Common myeloid progenitor, CD34-positive (primary cell): ENCODE results near the gene ARHGAP9.
"Not testable (repeated sequence)": the region's sequence is repeated elsewhere in the genome, so short reads cannot be mapped to it uniquely, and the experiment has no call there.

ENCODE experiments used
- CTCF ChIA-PET: fragments of 350-600 bp; sonication (Branson Sonifier 250); formaldehyde crosslinking; loops from one replicate; lab custom pipeline; 2021; ENCODE audit warnings: antibody characterized with exemption; lab: Charles Lee
- POLR2A ChIA-PET: fragments of 350-600 bp; sonication (Branson Sonifier 250); formaldehyde crosslinking; loops from one replicate; lab custom pipeline; 2021; ENCODE audit warnings: antibody characterized with exemption; lab: Charles Lee
- DNase-seq, 3 donors: peaks; one replicate each; pipeline versions ENCODE4 v3.0.0 to v3.0.0-alpha.2; 2013
- H3K27ac ChIP-seq, 2 experiments: 1 replicate in 1 of 2; 2 replicates in 1 of 2; pipeline ENCODE4 v1.7.0; 2013; ENCODE audit warnings: inconsistent platforms in 2 of 2, low read length in 2 of 2, mild to moderate bottlenecking in 2 of 2, low read depth in 1 of 2, moderate library complexity in 1 of 2; ENCODE audit not compliant: severe bottlenecking in 2 of 2, insufficient read depth in 1 of 2, poor library complexity in 1 of 2
- H3K27me3 ChIP-seq, 5 experiments: replicated peaks in 2 of 5; 1 replicate in 3 of 5; 2 replicates in 2 of 5; pipeline versions ENCODE4 v1.6.1 to v1.7.0; 2013; ENCODE audit warnings: low read length in 4 of 5, mild to moderate bottlenecking in 2 of 5, moderate library complexity in 2 of 5, inconsistent platforms in 1 of 5; ENCODE audit not compliant: insufficient read depth in 5 of 5, control insufficient read depth in 4 of 5
- H3K36me3 ChIP-seq, 4 experiments: 1 replicate in 2 of 4; 2 replicates in 2 of 4; pipeline versions ENCODE4 v1.6.1 to v1.7.0; 2013; ENCODE audit warnings: low read length in 3 of 4, control low read depth in 1 of 4, mild to moderate bottlenecking in 1 of 4; ENCODE audit not compliant: control insufficient read depth in 4 of 4, insufficient read depth in 4 of 4
- H3K4me1 ChIP-seq, 4 experiments: 1 replicate in 3 of 4; 2 replicates in 1 of 4; pipeline versions ENCODE4 v1.6.1 to v1.7.1; 2013; ENCODE audit warnings: low read length in 3 of 4, mild to moderate bottlenecking in 3 of 4, control low read depth in 1 of 4, inconsistent platforms in 1 of 4, moderate library complexity in 1 of 4; ENCODE audit not compliant: control insufficient read depth in 4 of 4, insufficient read depth in 4 of 4; ENCODE audit errors: control extremely low read depth in 1 of 4
- H3K4me3 ChIP-seq, 7 experiments: 1 replicate in 4 of 7; 2 replicates in 3 of 7; pipeline versions ENCODE4 v1.5.1 to v1.7.0; 2013; ENCODE audit warnings: mild to moderate bottlenecking in 7 of 7, low read length in 6 of 7, moderate library complexity in 6 of 7, inconsistent platforms in 2 of 7, low read depth in 2 of 7, control low read depth in 1 of 7; ENCODE audit not compliant: insufficient read depth in 4 of 7, control insufficient read depth in 1 of 7; ENCODE audit errors: extremely low read depth in 1 of 7
- H3K9me3 ChIP-seq, 5 experiments: 1 replicate in 4 of 5; 2 replicates in 1 of 5; pipeline versions ENCODE4 v1.6.1 to v1.7.1; 2013; ENCODE audit warnings: low read length in 4 of 5, mild to moderate bottlenecking in 2 of 5, inconsistent platforms in 1 of 5, low read depth in 1 of 5, moderate library complexity in 1 of 5; ENCODE audit not compliant: control insufficient read depth in 4 of 5, insufficient read depth in 2 of 5; ENCODE audit errors: control extremely low read depth in 1 of 5
- WGBS: methylation state at CpG from one replicate; pipeline ENCODE4 v1.1.5; 2013; ENCODE audit not compliant: insufficient coverage; 5-methylcytosine and 5-hydroxymethylcytosine counted together

The ARHGAP9 gene

DNA sequence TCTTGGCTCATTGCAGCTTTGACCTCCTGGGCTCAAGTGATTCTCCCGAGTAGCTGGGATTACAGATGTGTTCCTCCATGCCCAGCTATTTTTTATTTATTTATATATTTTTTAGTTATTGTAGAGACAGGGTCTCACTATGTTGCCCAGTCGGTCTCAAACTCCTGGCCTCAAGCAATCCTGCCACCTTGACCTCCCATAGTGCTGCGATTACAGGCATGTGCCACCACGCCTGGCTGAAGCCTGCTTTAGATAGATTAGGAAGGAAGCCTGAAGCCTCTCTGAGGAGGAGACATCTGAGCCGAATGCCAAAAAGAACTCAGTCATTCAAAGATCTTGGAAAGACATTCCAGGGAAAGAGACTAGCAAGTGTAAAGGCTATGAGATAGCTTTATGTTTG lies 34.9 kb downstream of the ARHGAP9 start:
- H3K27me3 ChIP-seq: no peaks in the 10 kb centered on the region
- H3K4me3 ChIP-seq: no peak overlapping the region
- WGBS: 93% methylated on average over 4 of the region's 5 CpGs
- no peaks in the 10 kb centered on the region for H3K4me1 ChIP-seq
- CTCF ChIA-PET: interaction anchor here (0.6 to 18.4 kb wide), 5 partner anchors 9 to 133 kb away, joined by 3 to 518 read pairs (median 4); partner anchors contain the start of gene INHBE
- no peak overlapping the region for H3K27ac ChIP-seq
- H3K9me3 ChIP-seq: peaks cover 0 to 2% (median 0%) of the 10 kb centered on the region in 5 experiments
- POLR2A ChIA-PET: interaction anchor here (0.9 kb wide), 1 partner anchor 10 kb away, joined by 4 read pairs; no protein-coding TSS in a partner anchor
- H3K36me3 ChIP-seq: no peaks in the 10 kb centered on the region
- no peak for DNase-seq

DNA sequence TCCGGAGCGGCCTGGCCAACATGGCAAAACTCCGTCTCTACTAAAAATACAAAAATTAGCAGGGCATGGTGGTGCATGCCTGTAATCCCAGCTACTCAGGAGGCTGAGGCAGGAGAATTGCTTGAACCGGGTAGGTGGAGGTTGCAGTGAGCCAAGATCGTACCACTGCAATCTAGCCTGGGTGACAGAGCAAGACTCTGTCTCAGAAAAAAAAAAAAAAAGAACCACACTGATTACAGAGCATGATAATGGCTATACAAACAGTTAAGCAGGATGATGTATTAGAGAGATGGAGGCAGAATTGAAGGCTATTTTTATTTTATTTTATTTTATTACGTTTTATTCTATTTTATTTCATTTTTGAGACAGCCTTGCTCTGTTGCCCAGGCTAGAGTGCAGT lies 35.3 kb downstream of the ARHGAP9 start:
- POLR2A ChIA-PET: not testable (repeated sequence)
- CTCF ChIA-PET: interaction anchor here (1.0 to 18.4 kb wide), 4 partner anchors 9 to 133 kb away, joined by 3 to 518 read pairs (median 31); partner anchors contain the start of gene INHBE
- 100% methylated on average over 4 of the region's 6 CpGs for WGBS

GRCh38 chr12:57441846-57442427 lies 37.7 kb downstream of the ARHGAP9 start:
- H3K9me3 ChIP-seq: peaks cover 0 to 2% (median 0%) of the 10 kb centered on the region in 5 experiments
- ChIA-PET CTCF (interaction anchor here (0.6 to 18.4 kb wide), 4 partner anchors 11 to 130 kb away, joined by 3 to 518 read pairs (median 32); partner anchors contain the start of gene INHBE), POLR2A (no interaction called here)
- H3K27ac ChIP-seq: no peak overlapping the region
- no peaks in the 10 kb centered on the region for H3K36me3 ChIP-seq
- no peak overlapping the region for H3K4me3 ChIP-seq
- 43% methylated on average over 1 of the region's 1 CpG for WGBS
- no peaks in the 10 kb centered on the region for H3K4me1 ChIP-seq
- peak in 2 of 3 donors; percentile 33 to 46 for DNase-seq
- H3K27me3 ChIP-seq: no peaks in the 10 kb centered on the region

More for the DNA sequence above, 35.3 kb downstream of the ARHGAP9 start:
- H3K4me1 ChIP-seq, H3K9me3 ChIP-seq, H3K27ac ChIP-seq, H3K4me3 ChIP-seq, H3K36me3 ChIP-seq, DNase-seq, H3K27me3 ChIP-seq: not testable (repeated sequence)

DNA sequence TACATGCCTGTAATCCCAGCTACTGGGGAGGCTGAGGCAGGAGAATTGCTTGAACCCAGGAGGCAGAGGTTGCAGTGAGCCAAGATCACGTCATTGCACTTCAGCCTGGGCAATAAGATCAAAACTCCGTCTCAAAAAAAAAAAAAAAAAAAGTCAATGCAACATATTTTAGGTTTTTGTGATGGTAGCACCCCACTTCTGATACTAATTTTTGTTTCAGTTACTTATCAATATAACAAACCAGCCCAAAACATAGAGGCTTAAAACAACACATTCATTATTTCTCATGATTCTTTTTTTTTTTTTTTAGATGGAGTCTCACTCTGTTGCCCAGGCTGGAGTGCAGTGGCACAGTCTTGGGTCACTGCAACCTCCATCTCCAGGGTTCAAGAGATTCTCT lies 38.3 kb downstream of the ARHGAP9 start:
- CTCF ChIA-PET: interaction anchor here (0.6 to 18.4 kb wide), 4 partner anchors 12 to 130 kb away, joined by 3 to 518 read pairs (median 32); partner anchors contain the start of gene INHBE
- WGBS: no CpG with 5 or more reads among the region's 2 CpGs
- H3K27me3 ChIP-seq, H3K4me1 ChIP-seq, H3K36me3 ChIP-seq, POLR2A ChIA-PET, DNase-seq, H3K9me3 ChIP-seq, H3K4me3 ChIP-seq, H3K27ac ChIP-seq: not testable (repeated sequence)

- H3K4me1 ChIP-seq: peaks cover 0 to 11% (median 8%) of the 10 kb centered on the region in 4 experiments
- CTCF ChIA-PET: interaction anchor here (1.0 to 6.0 kb wide), 5 partner anchors 14 to 135 kb away, joined by 3 to 58 read pairs (median 3); partner anchors contain the start of gene INHBE
- H3K27ac ChIP-seq: no peak overlapping the region
- DNase-seq: no peak
- H3K4me3 ChIP-seq: no peak overlapping the region
- POLR2A ChIA-PET: interaction anchor here (1.0 kb wide), 1 partner anchor 10 kb away, joined by 3 read pairs; no protein-coding TSS in a partner anchor
- WGBS: 100% methylated on average over 2 of the region's 4 CpGs
- no peaks in the 10 kb centered on the region for H3K27me3 ChIP-seq
- peaks cover 0 to 2% (median 0%) of the 10 kb centered on the region in 5 experiments for H3K9me3 ChIP-seq
- H3K36me3 ChIP-seq: no peaks in the 10 kb centered on the region
These were observed 39.9 kb downstream of the ARHGAP9 start for GRCh38 chr12:57439762-57440266.

DNA sequence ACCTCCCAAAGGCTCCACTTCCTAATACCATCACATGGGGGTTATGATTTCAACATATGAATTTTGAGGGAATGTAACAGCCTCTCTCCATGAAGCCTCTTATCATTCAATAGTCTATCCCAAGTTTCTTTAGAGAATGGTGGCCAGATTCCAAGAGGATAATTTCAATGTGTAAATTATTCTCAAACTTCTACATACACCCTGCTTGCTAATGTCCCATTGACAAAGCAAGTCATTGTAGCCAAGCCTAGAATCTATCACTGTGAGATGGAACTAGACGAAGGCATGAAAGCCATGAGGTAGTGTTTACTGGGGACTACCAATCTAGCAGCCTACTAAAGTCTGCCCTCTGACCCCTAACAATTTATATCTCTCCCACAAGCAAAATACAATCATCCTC lies 41.3 kb downstream of the ARHGAP9 start:
- Histone ChIP-seq H3K36me3 (no peaks in the 10 kb centered on the region), H3K27me3 (no peaks in the 10 kb centered on the region), H3K27ac (no peak overlapping the region), H3K4me3 (no peak overlapping the region), H3K4me1 (peaks cover 0 to 19% (median 9%) of the 10 kb centered on the region in 4 experiments), H3K9me3 (peaks cover 0 to 2% (median 0%) of the 10 kb centered on the region in 5 experiments)
- ChIA-PET POLR2A (no interaction called here), CTCF (interaction anchor here (2.0 kb wide), 1 partner anchor 15 kb away, joined by 9 read pairs; no protein-coding TSS in a partner anchor)
- WGBS: 100% methylated on average over 1 of the region's 1 CpG
- DNase-seq: no peak
